Measurements from ENCODE around the gene MAN2A2. TPM values are rescaled to one million over a fixed set of nuclear protein-coding genes. Genes with fewer than 3 reads are reported as not detected.
"Not testable (repeated sequence)": the region's sequence is repeated elsewhere in the genome, so short reads cannot be mapped to it uniquely, and the experiment has no call there.

Gene MAN2A2
- total RNA-seq, 1 donor from 2014 or later, result 73.3 TPM

- no peak for DNase-seq (ENCODE audit: low spot score)
- intact Hi-C loops (cut with DNase I), result loop anchor here (1.0 to 5.0 kb wide), 2 partner anchors 14 to 153 kb away; partner anchors contain the start of genes BLM and FES
Measured at GRCh38 chr15:90870354-90871138, 32.6 kb upstream of the MAN2A2 start.

DNA sequence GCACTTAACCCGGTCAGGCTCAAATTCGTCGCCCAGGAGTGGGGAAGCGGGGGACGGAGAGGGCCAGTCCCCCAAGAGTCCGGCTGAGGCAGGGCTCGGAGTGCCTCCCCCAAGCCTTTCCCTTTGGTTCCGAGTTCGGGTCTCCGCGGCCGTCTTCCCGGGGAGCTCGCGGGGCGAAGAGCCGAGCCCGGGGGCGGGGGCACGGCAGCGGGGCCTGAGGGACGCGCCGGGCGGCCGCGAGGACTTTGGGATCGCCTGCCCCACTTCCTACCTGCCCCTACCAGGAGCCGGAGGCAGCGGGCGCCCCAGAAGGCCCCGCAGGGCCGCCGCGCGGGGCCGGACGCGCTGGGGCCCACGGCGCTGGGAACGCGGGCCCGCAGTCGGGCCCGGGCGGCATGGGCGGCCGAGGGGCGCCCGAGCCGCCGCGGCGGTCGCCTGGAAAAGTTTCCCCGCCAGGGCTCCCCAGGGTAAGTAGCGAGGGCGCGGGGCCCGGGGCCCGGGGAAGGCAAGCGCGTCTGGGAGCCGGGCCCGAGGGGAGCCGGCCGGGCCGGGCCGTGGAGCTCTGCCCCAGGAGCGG lies 31.9 kb upstream of the MAN2A2 start:
- intact Hi-C loops (cut with DNase I), result loop anchor here (5.0 kb wide), 1 partner anchor 154 kb away; the partner anchor contains the start of gene BLM
- DNase-seq (ENCODE audit: low spot score), result no peak

- intact Hi-C loops (cut with DNase I), result loop anchor here (5.0 kb wide), 1 partner anchor 155 kb away; the partner anchor contains the start of gene BLM
- DNase-seq (ENCODE audit: low spot score), result no peak
Measured at GRCh38 chr15:90871716-90872485, 31.2 kb upstream of the MAN2A2 start.

DNA sequence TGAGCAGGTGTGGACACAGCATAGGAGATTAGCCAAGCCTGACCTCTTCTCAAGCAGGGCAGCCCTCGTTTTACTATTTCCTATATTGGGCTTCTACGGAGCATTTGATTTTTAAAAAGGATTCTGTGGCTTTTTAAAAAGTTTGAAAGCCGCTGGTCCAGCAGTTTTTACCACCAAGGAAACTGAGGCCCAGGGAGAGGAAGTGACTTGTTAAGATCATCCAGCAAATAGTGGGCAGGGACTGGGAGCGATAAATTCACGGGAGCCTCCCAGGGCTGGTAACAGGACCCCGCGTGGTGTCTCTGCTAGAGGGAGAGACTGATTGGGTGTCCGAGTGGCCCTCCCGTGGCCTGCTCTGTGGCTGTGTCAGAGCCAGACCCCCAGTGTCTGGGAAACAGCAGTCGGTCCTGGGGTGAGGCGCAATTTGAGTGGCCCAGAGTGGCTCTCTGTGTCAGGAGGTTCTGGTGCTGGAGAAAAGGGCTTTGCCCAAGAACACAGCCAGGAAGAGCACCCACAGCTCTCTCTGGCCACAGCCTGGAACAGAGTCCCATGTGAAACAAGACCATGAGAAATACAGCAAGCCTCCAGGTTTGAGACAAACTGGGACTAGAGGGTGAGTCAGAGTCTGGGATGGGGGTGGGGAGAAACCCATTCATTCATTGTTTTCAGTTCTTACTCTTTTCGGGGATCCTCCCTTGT lies 30.5 kb upstream of the MAN2A2 start:
- intact Hi-C loops (cut with DNase I), result loop anchor here (5.0 kb wide), 1 partner anchor 155 kb away; the partner anchor contains the start of gene BLM
- DNase-seq (ENCODE audit: low spot score), result no peak

DNA sequence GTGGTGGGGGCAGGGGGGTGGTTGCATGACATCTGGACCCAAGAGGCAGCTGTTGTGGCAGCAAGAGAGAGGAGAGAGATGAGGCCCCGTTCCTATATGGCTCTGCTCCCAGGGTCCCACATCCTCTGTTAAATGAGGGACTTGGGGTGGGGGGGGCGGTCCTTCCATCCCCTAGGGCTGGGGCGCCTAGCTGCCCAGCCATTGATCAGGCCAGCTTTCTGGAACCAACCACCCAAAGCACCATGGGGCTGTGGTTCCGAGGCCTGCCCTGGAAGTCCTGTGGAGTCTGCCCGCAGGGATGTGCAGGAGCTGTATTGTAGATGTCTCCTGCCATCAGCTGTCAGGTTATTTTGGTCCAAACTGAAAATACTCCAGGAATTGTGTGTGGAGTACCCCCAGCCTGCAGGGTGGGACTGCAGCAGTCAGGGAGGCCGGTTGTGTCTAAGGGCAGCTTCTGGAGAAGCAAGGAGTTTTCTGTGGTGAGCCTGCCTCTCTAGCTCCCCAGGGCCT lies 29.6 kb upstream of the MAN2A2 start:
- intact Hi-C loops (cut with DNase I), result loop anchor here (5.0 kb wide), 1 partner anchor 156 kb away; the partner anchor contains the start of gene BLM
- DNase-seq (ENCODE audit: low spot score), result no peak

DNA sequence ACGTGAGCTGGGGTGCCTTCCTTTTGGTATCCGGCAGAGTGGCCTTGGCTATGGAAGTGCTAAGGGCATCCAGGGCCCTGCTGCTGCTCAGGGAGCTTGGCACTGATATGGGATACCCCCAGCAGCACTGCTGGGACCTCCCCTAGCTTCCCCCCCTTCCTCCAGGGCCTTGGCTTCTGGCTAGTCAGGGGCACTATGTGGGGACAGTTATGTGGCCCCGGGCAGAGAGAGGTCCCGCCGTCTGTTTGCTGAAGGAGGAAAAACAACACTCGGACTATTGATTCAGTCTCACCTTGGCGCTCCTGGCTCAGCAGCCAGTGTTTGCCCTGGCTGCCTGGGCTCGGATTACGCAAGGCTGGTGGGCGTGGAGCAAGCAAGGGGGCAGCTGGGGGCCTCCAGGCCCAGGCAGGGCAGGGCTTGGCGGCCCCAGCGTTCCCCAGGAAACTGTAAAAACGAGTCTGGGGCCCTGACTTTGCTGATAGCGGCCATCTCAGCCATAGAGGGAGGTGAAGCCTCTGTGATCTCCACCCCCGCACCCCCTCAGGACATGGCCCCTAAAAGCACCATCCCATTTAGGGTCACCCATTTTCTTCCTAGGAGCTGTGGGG lies 29.0 kb upstream of the MAN2A2 start:
- DNase-seq (ENCODE audit: low spot score), result no peak
- intact Hi-C loops (cut with DNase I), result loop anchor here (5.0 kb wide), 1 partner anchor 157 kb away; the partner anchor contains the start of gene BLM

DNA sequence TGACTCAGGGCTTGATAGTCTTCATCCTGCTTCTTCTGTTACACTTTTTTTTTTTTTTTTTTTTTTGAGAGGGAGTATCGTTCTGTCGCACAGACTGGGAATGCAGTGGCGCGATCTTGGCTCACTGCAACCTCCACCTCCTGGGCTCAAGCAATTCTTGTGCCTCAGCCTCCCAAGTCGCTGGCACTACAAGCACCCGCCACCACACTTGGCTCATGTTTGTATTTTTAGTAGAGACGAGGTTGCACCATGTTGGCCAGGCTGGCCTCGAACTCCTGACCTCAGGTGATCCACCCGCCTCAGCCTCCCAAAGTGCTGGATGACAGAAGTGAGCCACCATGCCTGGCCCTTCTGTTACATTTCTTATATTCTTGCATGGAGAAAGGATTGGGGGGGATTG lies 28.1 kb upstream of the MAN2A2 start:
- DNase-seq (ENCODE audit: low spot score), result not testable (repeated sequence)
- intact Hi-C loops (cut with DNase I), result loop anchor here (5.0 kb wide), 1 partner anchor 158 kb away; the partner anchor contains the start of gene BLM

DNA sequence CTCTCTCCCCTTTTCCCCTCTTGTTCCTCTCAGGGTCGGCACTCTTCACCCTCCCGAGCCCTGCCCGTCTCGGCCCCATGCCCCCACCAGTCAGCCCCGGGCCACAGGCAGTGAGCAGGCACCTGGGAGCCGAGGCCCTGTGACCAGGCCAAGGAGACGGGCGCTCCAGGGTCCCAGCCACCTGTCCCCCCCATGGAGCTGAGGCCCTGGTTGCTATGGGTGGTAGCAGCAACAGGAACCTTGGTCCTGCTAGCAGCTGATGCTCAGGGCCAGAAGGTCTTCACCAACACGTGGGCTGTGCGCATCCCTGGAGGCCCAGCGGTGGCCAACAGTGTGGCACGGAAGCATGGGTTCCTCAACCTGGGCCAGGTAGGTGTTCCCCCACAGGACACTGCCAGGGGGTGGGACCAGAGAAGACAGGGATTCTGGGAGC lies 27.5 kb upstream of the MAN2A2 start:
- intact Hi-C loops (cut with DNase I), result no loop called here
- no peak for DNase-seq (ENCODE audit: low spot score)

DNA sequence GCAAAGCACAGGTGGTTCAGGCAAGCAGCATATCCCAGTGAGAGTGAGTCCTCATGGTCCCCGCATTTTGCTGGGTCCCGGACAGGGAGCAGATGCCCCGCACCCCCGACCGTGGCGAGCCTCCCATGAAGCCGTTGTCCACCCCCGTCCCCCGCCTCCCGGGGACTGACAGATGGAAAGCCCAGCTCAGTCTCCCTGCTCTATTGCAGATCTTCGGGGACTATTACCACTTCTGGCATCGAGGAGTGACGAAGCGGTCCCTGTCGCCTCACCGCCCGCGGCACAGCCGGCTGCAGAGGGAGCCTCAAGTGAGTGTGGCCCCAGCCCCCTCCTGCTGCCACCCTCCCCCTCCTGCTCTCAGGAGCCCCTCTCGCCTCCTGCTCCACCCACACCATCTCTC lies 27.1 kb upstream of the MAN2A2 start:
- DNase-seq (ENCODE audit: low spot score), result no peak
- intact Hi-C loops (cut with DNase I), result no loop called here

GRCh38 chr15:90876512-90877170 lies 26.5 kb upstream of the MAN2A2 start:
- intact Hi-C loops (cut with DNase I), result no loop called here
- no peak for DNase-seq (ENCODE audit: low spot score)

DNA sequence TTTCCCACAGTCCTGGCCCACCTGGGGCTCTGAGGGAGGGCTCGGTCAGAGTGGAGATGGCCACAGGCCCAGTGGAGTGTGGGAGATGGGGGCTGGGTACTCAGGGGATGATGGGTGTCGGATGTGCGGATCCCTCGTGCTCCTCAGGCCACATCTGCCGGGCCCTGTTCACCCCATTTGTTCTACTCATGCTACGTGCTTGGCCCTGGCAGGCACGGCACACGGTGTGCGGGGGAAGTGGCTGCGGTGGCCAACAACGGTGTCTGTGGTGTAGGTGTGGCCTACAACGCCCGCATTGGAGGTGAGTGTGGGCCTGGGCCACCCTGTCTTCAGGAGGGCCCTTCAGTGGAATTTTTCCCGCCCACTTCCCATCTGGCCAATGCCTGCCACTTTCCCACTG lies 25.8 kb upstream of the MAN2A2 start:
- intact Hi-C loops (cut with DNase I), result no loop called here
- DNase-seq (ENCODE audit: low spot score), result no peak

DNA sequence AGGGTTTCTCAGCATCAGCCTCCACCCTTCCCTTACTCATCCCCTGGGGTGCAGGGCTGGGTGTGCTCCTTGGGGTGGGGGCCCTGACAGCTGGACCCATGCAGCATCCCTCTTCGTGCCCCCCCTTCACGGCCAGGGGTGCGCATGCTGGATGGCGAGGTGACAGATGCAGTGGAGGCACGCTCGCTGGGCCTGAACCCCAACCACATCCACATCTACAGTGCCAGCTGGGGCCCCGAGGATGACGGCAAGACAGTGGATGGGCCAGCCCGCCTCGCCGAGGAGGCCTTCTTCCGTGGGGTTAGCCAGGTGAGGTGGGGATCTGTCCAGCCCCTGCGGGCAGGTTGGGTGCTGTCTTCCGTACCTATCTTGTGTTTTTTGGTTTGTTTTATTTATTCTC lies 25.1 kb upstream of the MAN2A2 start:
- intact Hi-C loops (cut with DNase I), result no loop called here

DNA sequence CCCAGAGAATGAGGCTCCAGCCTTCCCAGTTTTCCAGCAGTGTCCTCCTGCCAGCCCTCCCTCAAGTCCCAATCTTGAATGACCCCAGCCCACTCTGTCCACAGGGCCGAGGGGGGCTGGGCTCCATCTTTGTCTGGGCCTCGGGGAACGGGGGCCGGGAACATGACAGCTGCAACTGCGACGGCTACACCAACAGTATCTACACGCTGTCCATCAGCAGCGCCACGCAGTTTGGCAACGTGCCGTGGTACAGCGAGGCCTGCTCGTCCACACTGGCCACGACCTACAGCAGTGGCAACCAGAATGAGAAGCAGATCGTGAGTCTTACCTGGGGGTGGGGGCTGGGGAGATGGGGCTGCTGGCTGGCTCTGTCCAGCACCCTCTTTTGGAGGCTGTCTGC lies 24.4 kb upstream of the MAN2A2 start:
- intact Hi-C loops (cut with DNase I), result no loop called here
- no peak for DNase-seq (ENCODE audit: low spot score)

More for the DNA sequence above, 25.1 kb upstream of the MAN2A2 start:
- no peak for DNase-seq (ENCODE audit: low spot score)

DNA sequence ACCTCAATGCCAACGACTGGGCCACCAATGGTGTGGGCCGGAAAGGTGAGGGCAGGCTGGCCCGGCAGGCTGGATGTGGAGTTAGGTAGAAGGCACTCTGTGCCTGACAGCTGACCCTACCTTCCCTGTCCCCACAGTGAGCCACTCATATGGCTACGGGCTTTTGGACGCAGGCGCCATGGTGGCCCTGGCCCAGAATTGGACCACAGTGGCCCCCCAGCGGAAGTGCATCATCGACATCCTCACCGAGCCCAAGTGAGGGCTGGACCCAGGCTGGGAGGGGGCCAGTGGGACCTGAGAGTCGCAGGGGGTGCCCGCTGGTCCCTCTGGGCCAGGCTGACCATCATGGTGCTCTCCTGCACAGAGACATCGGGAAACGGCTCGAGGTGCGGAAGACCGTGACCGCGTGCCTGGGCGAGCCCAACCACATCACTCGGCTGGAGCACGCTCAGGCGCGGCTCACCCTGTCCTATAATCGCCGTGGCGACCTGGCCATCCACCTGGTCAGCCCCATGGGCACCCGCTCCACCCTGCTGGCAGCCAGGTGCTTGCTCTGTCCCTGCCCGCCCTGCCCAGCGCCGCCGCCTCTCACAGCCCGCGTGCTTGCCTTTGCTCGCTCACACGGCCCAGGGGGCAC lies 23.3 kb upstream of the MAN2A2 start:
- DNase-seq (ENCODE audit: low spot score), result no peak
- intact Hi-C loops (cut with DNase I), result loop anchor here (10.0 kb wide), 1 partner anchor 385 kb away; no protein-coding TSS in a partner anchor

- no peak for DNase-seq (ENCODE audit: low spot score)
- intact Hi-C loops (cut with DNase I), result loop anchor here (10.0 kb wide), 1 partner anchor 386 kb away; no protein-coding TSS in a partner anchor
Measured at GRCh38 chr15:90880381-90881145, 22.5 kb upstream of the MAN2A2 start.

DNA sequence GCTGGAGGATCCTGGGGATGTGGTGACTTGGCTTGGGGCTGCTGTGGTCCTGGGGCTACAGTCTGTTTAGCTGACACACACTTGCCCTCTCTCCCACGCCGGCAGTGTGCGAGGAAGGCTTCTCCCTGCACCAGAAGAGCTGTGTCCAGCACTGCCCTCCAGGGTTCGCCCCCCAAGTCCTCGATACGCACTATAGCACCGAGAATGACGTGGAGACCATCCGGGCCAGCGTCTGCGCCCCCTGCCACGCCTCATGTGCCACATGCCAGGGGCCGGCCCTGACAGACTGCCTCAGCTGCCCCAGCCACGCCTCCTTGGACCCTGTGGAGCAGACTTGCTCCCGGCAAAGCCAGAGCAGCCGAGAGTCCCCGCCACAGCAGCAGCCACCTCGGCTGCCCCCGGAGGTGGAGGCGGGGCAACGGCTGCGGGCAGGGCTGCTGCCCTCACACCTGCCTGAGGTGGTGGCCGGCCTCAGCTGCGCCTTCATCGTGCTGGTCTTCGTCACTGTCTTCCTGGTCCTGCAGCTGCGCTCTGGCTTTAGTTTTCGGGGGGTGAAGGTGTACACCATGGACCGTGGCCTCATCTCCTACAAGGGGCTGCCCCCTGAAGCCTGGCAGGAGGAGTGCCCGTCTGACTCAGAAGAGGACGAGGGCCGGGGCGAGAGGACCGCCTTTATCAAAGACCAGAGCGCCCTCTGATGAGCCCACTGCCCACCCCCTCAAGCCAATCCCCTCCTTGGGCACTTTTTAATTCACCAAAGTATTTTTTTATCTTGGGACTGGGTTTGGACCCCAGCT lies 21.7 kb upstream of the MAN2A2 start:
- intact Hi-C loops (cut with DNase I), result loop anchor here (10.0 kb wide), 1 partner anchor 387 kb away; no protein-coding TSS in a partner anchor
- no peak for DNase-seq (ENCODE audit: low spot score)
